MM.1S (cell line): ENCODE measurements around the gene MEGF11.

ENCODE experiments used
- EZH2 ChIP-seq: fragments of 300-600 bp; sonication (generic); optimal IDR thresholded peaks from 2 replicates; pipeline ENCODE3; 2017; ENCODE audit warnings: low read depth, mild to moderate bottlenecking, antibody characterized with exemption, low read length, mixed read lengths
- EZH2phosphoT487 ChIP-seq: fragments of 300-600 bp; sonication (generic); IDR thresholded peaks from 2 replicates; pipeline ENCODE4 v1.6.1; 2018; ENCODE audit warnings: antibody characterized with exemption, low read length
- TF ChIP-seq, protein P1 (sequence below): fragments of 300-600 bp; sonication (generic); IDR thresholded peaks from 2 replicates; pipeline ENCODE4 v1.5.1; 2016; ENCODE audit warnings: antibody characterized with exemption, low read length, mixed read lengths

DNA sequence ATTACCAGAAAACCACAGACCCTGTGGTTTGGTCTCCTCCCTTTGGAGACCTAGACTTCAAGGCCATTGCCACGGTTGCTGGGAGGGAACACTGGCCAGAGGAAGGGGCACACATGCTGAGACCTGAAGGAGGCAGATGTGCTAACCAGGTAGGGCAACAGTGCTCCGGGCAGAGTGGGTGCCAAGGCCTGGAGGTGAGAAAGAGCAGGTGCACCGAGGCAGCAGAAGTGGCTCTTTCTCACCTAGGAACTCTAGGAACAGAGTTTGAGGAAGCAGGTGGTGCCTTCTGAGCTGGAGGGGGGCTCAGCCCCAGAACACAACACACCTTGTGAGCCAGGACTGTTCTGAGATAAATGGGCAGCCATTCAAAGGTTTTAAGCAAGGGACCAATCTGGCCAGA is 106.1 kb downstream of the MEGF11 start:
- TF ChIP-seq, protein P1, sequence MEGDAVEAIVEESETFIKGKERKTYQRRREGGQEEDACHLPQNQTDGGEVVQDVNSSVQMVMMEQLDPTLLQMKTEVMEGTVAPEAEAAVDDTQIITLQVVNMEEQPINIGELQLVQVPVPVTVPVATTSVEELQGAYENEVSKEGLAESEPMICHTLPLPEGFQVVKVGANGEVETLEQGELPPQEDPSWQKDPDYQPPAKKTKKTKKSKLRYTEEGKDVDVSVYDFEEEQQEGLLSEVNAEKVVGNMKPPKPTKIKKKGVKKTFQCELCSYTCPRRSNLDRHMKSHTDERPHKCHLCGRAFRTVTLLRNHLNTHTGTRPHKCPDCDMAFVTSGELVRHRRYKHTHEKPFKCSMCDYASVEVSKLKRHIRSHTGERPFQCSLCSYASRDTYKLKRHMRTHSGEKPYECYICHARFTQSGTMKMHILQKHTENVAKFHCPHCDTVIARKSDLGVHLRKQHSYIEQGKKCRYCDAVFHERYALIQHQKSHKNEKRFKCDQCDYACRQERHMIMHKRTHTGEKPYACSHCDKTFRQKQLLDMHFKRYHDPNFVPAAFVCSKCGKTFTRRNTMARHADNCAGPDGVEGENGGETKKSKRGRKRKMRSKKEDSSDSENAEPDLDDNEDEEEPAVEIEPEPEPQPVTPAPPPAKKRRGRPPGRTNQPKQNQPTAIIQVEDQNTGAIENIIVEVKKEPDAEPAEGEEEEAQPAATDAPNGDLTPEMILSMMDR, result no peak
- TF ChIP-seq EZH2phosphoT487 (no peak), EZH2 (no peak)
